HFF-Myc (cell line): Measurements from ENCODE around the gene DAAM1.

Source experiments
- DNase-seq: peaks from one replicate; pipeline ENCODE4 v3.0.0-alpha.2; 2011; ENCODE audit warnings: low read depth; ENCODE audit errors: extremely low read depth
- H3K4me3 ChIP-seq: replicated peaks from 2 replicates; pipeline ENCODE4 v1.5.1; 2011; ENCODE audit warnings: low read depth, mild to moderate bottlenecking, control low read depth, low read length
- TF ChIP-seq, protein P1 (sequence below): IDR thresholded peaks from 2 replicates; pipeline ENCODE4 v1.5.1; 2012; ENCODE audit warnings: mild to moderate bottlenecking, low read depth, low read length, control low read depth; ENCODE audit errors: missing control alignments

DAAM1 gene

DNA sequence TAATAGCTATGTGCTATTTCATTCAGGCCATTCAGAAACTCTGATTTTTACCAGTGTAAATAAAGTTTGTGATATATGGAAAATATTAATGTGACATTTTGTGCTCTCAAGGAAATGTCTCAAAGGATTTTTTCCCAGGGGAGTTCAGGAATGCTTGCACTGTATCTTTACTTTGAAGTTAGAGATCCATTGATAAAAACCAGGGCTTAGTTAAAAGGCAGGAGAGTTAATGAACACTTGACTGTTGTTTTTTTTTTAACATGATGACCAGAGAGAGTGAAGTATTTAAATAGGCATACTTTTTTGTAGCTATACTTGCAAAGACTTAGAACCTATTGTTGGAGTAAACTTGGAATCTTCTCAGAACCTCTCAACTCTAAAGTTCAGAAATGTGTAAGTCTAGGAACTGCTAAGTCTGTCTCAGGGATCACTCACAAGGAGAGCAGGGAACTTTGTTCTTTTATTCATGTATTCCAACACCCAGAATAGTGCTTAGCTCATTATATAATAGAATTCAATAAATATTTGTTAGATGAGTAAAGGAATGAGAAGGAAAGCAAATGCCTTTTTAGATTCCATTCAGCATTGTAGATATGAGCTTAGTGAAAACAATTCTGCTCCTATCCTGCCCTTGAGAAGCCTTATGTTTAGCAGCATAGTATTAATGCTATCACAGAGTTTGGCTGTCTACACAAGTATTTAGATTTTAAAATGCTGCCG, 117.5 kb downstream of the DAAM1 start:
- TF ChIP-seq, protein P1, sequence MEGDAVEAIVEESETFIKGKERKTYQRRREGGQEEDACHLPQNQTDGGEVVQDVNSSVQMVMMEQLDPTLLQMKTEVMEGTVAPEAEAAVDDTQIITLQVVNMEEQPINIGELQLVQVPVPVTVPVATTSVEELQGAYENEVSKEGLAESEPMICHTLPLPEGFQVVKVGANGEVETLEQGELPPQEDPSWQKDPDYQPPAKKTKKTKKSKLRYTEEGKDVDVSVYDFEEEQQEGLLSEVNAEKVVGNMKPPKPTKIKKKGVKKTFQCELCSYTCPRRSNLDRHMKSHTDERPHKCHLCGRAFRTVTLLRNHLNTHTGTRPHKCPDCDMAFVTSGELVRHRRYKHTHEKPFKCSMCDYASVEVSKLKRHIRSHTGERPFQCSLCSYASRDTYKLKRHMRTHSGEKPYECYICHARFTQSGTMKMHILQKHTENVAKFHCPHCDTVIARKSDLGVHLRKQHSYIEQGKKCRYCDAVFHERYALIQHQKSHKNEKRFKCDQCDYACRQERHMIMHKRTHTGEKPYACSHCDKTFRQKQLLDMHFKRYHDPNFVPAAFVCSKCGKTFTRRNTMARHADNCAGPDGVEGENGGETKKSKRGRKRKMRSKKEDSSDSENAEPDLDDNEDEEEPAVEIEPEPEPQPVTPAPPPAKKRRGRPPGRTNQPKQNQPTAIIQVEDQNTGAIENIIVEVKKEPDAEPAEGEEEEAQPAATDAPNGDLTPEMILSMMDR = no peak
- no peak overlapping the region for H3K4me3 ChIP-seq
- no peak for DNase-seq

- no peak overlapping the region for H3K4me3 ChIP-seq
- TF ChIP-seq, protein P1 = no peak
- no peak for DNase-seq
Measured at GRCh38 chr14:59306775-59307174, 118.3 kb downstream of the DAAM1 start.

DNA sequence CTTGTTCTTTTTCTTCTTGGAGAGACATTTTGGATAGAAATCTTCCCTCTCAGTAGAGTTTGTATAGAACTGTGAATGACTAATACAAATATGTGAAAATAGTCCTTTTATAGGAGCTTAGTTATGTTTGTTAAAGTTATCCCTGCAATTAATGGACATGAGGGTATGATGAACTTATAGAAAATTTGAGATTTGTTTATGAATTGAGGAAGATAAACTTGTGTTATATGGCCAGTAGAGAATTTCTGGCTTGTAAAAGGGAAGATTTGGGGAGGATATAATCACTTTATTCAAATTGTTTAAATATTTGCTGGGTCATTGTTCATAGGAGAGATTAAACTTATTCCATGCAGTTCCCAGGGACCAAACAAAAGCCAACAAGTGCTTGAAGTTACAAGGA, 119.6 kb downstream of the DAAM1 start:
- H3K4me3 ChIP-seq = no peak overlapping the region
- TF ChIP-seq, protein P1 = no peak
- DNase-seq = no peak

DNA sequence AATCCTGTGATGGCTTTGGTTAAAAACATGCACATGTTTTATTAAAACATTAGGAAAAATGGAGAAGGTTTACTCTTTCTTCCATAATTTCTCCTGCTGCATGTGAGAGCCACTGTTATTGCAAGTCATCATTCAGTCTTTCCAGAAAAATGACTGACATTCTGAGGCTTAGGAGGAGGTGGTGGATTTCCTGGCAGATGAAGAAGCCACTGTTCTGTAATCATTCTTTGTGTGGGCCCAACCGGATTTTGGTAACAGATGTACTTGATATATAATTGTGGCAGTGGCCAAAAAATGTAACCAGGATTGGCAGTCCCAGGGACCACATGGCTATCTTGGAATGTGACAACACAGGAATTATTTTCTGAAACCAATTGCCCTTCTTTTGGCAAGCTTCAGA, 120.2 kb downstream of the DAAM1 start:
- H3K4me3 ChIP-seq = no peak overlapping the region
- no peak for DNase-seq
- TF ChIP-seq, protein P1 = no peak

GRCh38 chr14:59309291-59309900, 120.9 kb downstream of the DAAM1 start:
- no peak for DNase-seq
- H3K4me3 ChIP-seq = no peak overlapping the region
- TF ChIP-seq, protein P1 = no peak

DNA sequence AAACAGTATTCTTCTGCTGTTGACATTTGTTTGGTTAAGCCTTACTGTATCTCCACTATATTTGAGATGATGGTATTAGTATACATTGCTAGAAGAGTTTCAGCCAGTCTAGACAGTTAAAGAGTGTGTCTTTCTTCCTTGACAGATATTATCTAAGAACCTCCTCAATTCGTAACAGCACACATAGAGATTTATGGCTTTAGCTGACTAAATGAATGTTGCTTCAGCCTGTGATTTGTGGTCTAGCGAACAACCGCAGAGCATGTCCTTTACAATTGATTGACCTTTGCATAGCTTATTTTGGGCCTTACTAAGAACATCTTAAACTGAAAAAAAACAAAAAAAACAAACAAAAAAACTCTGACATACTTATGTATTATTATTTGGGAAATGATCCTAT, 122.2 kb downstream of the DAAM1 start:
- no peak overlapping the region for H3K4me3 ChIP-seq
- DNase-seq = no peak
- TF ChIP-seq, protein P1 = no peak

GRCh38 chr14:59311723-59312122, 123.3 kb downstream of the DAAM1 start:
- DNase-seq = no peak
- TF ChIP-seq, protein P1 = no peak
- no peak overlapping the region for H3K4me3 ChIP-seq
